GM21528 (cell line): ENCODE results near the gene ARMC7.
"Not testable (repeated sequence)": the region's sequence is repeated elsewhere in the genome, so short reads cannot be mapped to it uniquely, and the experiment has no call there.

Source experiments
- ATAC-seq: cut with Tn5 transposase; IDR thresholded peaks from one replicate; pipeline ENCODE4 v1.9.1; 2021; ENCODE audit warnings: mild to moderate bottlenecking, moderate library complexity; ENCODE audit not compliant: unreplicated experiment, low FRiP score

ARMC7 gene

DNA sequence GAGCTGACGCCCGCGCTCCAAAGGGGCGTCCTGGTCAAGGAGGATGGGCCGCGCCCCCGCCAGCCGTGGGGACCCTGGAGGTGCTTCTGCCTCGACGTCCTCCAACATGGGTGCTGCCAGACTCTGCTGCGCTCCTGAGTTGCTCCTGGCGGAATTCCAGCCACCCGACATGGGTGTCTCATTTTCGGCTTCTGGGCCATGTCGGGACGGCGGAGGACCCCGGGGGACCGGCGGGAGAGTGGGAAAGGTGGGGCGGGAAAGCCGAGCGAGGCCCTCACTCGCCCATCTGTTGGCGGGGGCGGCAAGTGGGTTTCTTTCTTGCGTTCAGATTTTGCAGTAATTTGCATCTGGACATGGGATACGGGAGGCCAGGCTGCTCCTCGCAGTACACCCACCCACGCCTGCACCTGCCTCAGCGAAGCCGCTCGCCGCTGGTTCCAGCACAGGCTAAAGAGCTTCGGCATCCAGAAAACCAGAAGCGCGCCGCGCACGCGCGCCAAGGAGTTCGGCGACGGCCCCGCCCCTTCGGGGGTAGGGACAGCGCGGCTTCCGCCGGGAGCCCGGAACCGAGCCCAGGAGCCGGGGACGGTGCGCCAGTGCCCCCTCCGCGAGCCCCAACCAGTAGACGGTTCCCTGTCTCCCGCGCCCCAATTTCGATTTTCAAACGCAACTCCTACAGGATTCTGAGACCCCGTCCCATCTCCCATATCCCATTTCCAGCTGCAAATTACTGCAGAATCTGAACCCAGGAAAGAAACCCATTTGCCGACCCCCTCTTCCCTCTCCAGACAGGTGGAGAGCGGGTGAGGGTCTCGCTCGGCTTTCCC is at the start of gene ARMC7:
Gene ARMC7, plus strand, starts transcription at position 563 of the 827 bp plus-strand sequence. CDS start 320 bp downstream, outside the sequence.
- peak; percentile 66 for ATAC-seq

DNA sequence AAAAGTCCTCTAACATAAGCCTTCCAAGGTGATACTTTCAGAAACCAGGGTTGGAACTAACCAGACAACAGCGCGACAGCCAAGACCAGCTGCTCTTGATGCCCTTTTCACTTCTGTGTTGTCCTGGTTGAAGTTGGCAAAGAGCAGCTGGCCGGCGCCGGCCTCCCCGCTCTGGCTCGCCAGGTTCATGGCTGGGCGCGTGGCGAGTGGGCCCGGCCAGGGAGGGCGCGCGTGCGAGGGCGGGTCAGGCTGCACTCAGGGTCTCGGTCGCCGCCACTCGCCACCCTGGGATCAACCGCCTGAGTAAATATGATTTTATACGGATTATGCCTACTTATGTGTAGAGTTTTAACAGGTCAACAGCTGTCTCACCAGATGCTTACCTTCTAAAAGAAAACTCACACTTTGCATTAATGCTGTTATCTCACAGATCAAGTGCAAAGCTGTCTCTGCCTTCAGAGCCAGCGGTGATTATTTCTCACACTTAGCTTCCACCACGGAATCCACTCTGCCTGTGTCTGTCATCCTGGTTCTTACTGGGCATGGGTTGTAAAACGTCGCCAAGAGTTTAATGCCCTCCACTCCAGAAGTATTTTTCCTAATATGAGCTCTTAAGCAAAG is 49.2 kb upstream of the ARMC7 start:
- no peak for ATAC-seq

DNA sequence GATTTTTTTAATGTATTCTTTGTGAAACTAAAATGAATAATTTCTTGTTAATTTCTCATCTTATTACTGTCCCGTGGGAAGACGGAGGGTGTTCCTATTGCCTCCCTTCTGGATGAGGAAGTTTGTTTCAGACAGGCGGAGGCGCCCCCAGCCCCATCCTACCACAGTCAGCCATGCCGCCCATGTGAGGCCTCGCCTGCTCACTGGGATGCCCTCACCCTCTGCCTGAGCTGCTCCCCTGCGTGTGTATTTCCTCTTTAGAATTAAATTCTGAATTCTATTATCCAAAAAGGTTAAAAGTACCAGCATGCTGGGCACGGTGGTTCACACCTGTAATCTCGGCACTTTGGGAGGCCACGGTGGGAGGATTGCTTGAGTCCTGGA is 48.7 kb upstream of the ARMC7 start:
- ATAC-seq, result no peak

DNA sequence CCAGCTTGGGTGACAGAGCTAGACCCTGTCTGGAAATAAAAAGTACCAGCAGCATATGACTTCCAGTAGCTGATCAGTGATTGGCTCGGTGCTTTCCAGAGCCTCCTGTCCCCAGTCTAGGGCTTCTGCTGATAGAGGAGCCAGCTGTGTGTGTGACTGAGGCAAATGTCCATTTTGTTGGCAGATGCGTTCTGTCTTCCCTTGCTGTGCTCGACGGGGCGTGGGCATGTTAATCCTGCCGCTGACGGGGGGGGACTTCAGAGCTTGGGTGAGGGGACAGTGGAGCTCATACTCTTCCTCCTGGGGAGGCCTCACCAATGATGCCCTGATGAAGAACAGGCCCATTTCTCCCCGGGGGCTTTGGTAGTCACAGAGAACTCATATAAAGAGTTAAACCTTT is 48.2 kb upstream of the ARMC7 start:
- no peak for ATAC-seq

DNA sequence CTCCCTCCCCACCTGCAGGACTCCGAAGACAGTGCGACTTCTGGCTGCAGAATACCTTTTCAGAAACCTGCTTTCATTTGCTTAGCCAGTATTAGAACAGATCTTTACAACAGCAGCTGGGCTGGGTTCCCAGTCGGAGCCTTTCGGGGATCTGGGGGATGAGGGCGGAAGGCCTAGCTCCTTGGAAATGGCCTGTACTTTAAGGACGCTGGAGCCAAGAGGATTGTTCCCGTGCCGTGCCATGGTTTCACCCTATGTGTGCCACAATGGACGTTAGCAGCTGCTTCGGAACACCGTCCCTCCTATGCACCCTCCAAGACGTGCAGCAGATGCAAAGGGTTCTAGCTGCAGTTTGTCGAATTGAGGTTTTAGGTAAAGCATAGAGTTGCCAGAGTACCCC is 46.6 kb upstream of the ARMC7 start:
- ATAC-seq, result no peak

DNA sequence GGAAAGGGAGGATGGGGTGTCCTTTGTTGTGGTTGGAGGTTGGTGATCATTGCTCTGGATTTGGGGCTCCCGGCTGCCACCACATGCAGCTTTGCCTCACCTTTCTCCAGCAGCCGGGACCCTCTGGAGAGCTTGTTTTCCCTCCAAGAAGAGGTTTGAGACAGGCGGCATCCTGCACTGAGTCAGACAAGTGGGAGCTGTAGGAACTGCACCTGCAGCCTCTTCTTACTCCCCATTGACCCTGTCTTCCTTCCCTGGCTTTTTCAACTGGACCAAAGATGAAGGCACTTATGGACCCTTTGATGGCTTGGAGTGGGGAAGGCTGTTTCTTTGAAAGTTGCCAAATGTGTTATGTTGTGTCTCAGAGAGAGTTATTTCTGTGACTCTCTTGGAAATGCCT is 46.1 kb upstream of the ARMC7 start:
- ATAC-seq, result no peak

DNA sequence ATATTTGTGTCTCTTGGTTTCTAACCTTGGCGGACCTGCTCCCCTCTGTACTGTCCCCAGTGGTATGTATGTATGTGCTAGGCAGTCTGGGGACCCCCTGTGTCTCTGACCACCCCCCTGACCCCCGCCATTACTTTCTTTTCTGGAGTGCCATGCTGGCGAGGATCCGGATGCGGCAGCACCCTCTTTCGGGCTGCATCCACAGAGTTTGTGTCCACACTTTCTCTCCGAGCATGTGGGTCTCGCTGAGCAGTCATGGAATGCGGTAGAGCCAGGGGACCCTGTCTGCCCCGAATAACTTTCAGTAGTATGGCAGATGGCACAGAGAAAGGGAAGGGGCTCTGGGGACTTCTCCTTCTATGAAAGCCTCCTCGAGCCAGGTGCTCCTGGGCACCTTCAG is 45.7 kb upstream of the ARMC7 start:
- ATAC-seq, result no peak

DNA sequence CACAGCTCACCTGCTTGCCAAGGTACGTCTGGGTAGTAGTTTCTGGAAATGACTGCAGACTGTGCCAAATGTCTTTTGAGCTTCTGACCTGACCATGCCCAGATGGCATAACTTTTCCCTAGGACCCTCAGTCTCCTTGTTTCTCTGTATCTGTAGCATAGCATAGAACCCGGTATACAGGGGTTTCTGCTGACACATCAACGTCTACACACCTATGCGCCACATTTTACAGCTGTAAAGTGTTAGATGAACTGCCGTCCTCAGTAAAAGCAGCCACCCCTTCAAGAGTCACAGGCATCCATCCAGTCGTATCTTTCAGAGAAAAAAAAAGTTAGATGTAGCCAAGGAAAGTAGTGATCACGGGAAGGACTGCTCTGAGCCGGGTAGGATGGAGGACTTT is 45.3 kb upstream of the ARMC7 start:
- ATAC-seq, result no peak

DNA sequence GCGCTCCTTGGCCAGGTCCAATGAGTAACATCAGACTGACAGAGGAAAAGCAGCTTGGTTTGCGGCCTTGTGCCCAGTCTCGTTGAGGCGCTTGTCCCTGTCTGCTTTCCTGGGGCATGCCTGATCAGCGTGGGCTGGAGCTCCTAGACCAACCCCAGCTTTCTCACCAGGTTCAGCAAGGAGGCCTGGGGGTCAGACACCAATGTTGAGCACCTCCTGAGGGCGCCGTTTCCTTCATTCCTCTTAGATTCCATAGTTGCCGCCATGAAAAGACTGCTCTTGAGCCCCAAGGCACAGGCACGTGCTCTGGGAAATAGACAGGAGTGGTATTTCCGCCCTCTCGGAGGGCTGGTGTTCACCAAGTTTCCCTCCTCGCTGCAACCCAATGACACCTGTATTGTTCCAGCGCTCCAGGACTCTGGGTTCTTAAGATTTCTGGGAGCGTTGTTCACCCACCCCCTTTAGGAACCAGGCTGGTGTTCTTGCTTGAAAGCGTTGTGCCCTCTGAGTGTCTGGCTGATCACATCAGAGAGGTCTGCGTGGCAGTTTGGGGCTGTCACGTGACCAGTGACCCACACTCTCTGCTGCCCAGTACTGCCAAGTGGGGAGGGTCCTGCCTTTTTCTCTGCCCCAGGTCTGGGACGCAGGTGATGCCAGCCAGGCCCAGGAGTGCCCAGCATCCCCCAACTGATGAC is 44.8 kb upstream of the ARMC7 start:
- ATAC-seq, result no peak

DNA sequence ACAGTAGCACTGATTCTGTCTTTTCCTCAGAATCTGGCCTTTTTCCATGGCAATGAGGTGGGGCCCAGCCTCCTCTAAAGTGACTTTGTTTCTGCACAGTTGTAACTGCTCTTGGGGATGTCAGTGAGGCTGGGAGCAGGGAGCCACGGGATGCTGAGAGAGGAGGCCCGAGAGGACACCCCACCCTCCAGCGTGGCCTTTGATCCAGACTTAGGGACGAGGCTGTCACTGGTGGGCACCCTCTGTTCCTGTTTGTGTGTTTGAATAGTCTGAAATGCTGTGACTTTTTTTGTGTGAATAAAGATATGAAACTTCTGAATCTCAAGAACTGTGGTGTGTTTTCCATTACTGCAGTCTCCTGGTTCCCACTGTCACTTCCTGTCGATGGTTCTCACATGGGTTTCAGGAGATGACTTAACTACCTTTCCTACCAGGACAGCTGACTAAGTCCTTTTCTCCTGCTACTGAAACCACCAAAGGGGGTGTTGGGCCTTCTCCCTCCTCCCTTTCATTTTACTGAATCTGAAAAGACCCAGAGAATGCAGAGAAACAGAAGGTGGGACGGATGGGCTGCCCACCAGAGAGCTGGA is 44.1 kb upstream of the ARMC7 start:
- ATAC-seq, result no peak

DNA sequence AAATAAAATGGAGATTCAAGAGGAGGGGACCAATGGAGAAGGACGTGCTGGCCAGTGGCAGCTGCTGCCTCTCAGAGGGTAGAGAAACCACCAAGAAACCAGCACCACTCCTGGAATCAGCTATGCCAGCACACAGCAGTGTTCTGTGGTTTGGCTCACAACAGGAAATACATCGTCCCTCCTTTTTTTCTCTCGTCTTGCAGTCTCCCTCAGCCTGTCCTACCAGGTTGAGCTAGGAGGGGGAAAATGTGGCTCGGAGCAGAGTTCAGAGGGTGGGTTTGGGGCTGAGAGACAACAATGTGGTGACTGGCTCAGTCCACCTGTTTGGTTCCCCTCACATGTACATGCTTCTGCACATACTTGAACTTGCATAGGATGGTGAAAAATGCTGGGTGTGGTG is 41.9 kb upstream of the ARMC7 start:
- ATAC-seq, result no peak

DNA sequence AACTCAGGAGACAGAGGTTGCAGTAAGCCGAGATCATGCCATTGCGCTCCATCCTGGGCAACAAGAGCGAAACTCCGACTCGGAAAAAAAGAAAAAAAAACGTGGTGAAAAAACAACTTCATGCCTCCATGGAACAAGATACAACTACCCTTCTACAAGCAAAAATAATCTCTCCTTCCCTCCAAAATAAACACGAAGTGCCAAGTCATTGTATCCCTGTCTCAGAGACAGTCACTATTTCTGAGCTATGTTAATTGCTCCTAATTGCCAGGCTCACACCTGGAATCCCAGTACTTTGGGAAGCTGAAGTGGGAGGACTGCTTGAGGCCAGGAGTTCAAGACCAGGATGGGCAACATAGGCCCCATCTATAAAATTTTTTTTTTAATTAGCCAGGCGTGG is 41.0 kb upstream of the ARMC7 start:
- no peak for ATAC-seq

DNA sequence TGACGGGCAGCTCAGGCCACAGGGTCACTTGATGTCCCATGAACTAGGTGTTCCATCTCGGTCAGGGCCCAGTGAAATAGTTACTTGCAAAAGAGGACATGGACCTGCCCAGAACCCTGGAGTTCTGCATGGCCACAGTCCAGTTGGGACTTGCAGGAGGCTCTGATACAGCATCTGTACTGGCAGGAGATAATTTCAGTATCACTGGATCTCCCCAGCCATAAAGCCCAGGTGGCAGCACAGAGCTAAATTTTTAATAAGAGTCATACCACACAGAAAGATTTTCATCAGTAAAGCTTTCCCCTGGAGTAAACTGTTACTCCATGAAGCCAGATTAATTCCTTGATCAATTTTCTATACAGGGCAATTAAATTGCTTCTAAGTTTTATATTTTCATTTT is 40.0 kb upstream of the ARMC7 start:
- ATAC-seq, result no peak

DNA sequence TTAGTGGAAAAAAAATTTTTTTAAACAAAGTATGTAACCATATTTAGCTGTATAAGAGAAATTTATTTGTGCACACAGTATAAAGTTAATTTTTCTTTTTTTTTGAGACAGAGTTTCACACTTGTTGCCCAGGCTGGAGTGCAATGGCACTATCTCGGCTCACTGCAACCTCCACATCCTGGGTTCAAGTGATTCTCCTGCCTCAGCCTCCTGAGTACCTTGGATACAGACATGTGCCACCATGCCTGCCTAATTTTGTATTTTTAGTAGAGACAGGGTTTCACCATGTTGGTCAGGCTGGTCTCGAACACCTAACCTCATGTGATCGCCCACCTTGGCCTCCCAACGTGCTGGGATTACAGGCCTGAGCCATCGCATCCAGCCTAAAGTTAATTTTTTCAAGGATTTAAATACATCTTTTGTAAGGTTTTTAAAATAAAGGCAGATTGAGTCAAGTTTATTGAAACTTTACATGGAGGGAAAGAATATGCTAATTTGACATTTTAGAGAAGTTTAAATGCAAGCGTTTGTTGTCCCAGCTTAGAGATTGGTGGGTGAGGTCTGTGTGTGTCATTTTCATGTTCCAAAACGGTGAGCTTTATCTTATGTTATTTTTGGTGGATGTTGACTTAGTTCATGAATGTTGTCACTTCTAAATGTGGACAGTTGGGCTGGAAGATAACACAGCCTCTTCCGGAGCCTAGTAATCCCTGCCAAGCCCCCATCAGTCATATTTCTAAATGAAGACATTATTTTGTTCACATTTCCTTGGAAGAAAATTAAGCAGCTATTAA is 38.1 kb upstream of the ARMC7 start:
- not testable (repeated sequence) for ATAC-seq

DNA sequence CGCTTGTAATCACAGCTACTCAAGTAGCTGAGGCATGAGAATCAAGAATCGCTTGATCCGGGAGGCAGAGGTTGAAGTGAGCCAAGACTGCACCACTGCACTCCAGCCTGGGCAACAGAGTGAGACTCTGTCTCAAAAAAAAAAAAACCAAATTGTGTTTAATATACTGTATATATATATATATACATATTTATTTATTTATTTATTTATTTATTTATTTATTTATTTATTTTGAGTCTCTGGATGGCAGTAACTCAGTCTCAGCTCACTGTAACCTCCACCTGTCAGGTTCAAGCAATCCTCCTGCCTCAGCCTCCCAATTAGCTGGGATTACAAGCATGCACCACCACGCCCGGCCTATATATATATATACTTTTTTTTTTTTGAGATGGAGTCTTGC is 36.9 kb upstream of the ARMC7 start:
- not testable (repeated sequence) for ATAC-seq

DNA sequence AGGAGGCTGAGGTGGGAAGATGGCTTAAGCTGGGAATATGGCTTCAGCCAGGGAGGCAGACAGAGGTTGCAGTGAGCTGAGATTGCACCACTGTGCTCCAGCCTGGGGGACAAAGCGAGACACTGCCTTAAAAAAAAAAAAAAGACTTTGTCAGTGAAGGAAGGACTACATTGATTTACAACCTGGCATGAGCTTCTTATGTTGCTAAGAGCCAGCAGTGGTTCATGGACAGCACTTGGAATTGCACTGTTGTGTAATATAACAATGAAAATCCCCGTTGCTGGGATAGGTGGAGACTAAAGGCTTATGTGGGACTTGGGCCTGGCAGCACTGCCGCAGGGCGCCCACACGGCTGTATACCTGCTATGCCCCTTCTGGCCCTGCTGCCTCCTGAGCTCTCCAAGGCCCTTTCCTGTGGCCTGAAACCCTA is 36.1 kb upstream of the ARMC7 start:
- no peak for ATAC-seq

DNA sequence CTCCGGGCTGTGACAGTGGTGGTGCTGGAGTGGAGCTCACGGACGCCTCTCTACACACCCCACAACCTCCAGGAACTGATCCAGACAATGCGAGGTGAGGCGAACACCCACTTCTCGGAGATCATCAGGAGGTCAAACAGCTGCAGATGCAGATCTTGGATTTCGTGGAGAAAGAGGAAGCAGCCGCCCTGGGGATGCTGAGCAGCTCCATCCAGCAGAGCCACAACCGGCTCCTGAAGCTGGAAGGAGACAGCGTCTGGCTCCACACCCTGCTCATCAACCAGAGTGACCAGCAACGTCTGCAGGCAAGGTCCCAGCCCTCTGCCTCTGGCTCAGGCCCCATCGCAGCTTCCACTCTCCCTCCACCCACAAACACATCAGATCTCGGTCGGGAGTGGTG is 35.2 kb upstream of the ARMC7 start:
- ATAC-seq, result no peak

DNA sequence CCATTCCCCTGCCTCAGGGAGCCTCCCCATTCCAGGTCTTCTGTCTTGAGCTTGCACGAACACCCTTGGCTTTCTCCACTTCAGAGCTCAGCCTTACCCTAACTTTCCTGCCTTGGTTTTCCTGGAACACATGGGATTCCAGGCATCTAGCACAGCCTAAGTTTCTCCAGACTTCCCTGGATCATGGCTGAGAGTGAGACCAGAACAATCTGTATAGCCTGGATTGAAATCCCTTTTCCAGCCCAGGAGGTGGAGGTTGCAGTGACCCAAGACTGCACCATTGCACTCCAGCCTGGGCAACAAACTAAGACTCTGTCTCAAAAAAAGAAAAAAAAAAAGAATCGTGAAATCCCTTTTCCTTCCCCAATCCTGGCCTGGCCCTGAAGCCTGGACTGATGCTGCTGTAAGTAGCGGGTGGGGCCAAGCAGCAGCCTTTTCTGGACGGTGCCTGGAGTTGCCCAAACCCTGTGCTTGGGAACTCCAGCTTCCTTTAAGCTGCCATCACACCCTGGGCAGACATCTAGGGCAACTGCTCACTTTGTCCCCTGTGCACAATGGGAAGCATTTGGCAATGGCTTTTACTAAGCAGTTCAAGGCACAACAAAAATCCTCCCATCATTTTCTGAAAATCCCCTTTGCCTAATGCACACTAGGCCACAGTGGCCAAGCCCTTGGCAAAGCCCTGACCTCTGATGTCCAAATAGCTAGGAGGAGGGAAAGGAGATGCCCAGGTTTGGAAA is 34.0 kb upstream of the ARMC7 start:
- ATAC-seq, result no peak

DNA sequence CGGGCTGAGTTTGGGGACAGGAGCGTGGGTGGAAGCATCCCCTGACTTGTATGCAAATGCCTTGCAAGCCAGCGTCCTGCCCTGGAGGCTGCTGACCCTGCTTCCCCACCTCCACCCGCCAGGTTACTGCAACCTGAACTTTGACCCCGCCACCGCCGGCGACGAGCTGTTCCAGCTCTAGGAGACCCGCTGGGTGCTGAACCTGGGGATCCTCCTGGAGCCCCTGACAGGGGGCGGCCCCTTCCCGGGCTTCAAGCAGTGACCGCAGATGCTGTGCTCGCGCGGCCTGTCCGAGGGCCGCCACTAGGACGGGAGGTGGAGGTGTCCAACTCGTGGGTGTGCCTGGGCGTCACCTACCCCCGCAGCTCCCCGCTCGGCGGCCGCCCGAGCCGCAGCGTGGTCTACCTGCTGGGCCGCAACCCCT is 32.7 kb upstream of the ARMC7 start:
- ATAC-seq, result no peak
